Right ventricle myocardium inferior (tissue), 1 donor: ENCODE data around the gene CCDC160. TPM values are rescaled to one million over a fixed set of nuclear protein-coding genes. Genes with fewer than 3 reads are reported as not detected.
"Not testable (repeated sequence)": the region's sequence is repeated elsewhere in the genome, so short reads cannot be mapped to it uniquely, and the experiment has no call there.

Source experiments
- ATAC-seq: fragments of 200-7000 bp; cut with Tn5 transposase; one replicate; pipeline ENCODE4 v1.9.1; 2020; ENCODE audit warnings: mild to moderate bottlenecking, moderate library complexity
- DNase-seq: peaks from one replicate; pipeline ENCODE4 v3.0.0; 2021; ENCODE audit errors: missing footprints
- intact Hi-C: fragments of 100-400 bp; cut with DNase I; formaldehyde crosslinking; loops from one replicate; pipeline ENCODE4 v1.11.0; 2022
- total RNA-seq: library from RNA; stranded (reverse); fragmentation: NEBNext Ultra II Directional; extraction: Animal tissue kit (Norgen Biotek cat#: 25700); gene quantifications from one replicate; pipeline ENCODE4 v1.2.1, GENCODE V29; 2021
- donor health status: DM: no; HTN: yes; CAD: no; lungs with severe emphysema.

The CCDC160 gene
- total RNA-seq, 1 donor from 2014 or later = not detected

GRCh38 chrX:134285934-134286333 lies 49.0 kb downstream of the CCDC160 start:
- DNase-seq, ATAC-seq, intact Hi-C loops: not testable (repeated sequence)

GRCh38 chrX:134287346-134287745 lies 50.4 kb downstream of the CCDC160 start:
- no peak for ATAC-seq
- intact Hi-C loops = no loop called here

GRCh38 chrX:134294548-134294947 lies 57.6 kb downstream of the CCDC160 start:
- intact Hi-C loops = no loop called here
- DNase-seq (no peak), ATAC-seq (no peak)

More at GRCh38 chrX:134287346-134287745, 50.4 kb downstream of the CCDC160 start:
- no peak for DNase-seq

Other genes with a start within 250 kb of the CCDC160 start
- 9.1 TPM for gene PHF6, start 136.1 kb downstream of the CCDC160 start, total RNA-seq
- gene HPRT1, start 223.0 kb downstream of the CCDC160 start, total RNA-seq = 18.0 TPM